Mesothelial cell of epicardium (in vitro differentiated cells): ENCODE measurements around the gene ADD2. TPM values are rescaled to one million over a fixed set of nuclear protein-coding genes. Genes with fewer than 3 reads are reported as not detected.
"Not testable (repeated sequence)": the region's sequence is repeated elsewhere in the genome, so short reads cannot be mapped to it uniquely, and the experiment has no call there.

Experiments used
- DNase-seq, 2 experiments: peaks; one replicate each; pipeline ENCODE4 v3.0.0; 2021; ENCODE audit warnings: low spot score in 2 of 2; ENCODE audit not compliant: unreplicated experiment in 2 of 2
- H3K27ac Mint-ChIP-seq: 2 replicates; pipeline ENCODE4 v1.8.0; 2021; ENCODE audit warnings: mixed read lengths
- H3K27me3 Mint-ChIP-seq: 2 replicates; pipeline ENCODE4 v1.8.0; 2021; ENCODE audit warnings: low read depth, mixed read lengths
- H3K36me3 Mint-ChIP-seq: 2 replicates; pipeline ENCODE4 v1.8.0; 2021; ENCODE audit warnings: mixed read lengths
- H3K4me1 Mint-ChIP-seq: 2 replicates; pipeline ENCODE4 v1.8.0; 2021; ENCODE audit warnings: mixed read lengths
- H3K4me3 Mint-ChIP-seq: 2 replicates; pipeline ENCODE4 v1.8.0; 2021; ENCODE audit warnings: mild to moderate bottlenecking, moderate library complexity, mixed read lengths
- H3K9me3 Mint-ChIP-seq: 2 replicates; pipeline ENCODE4 v1.8.0; 2021; ENCODE audit warnings: mixed read lengths
- total RNA-seq: library from RNA; stranded (reverse); gene quantifications from 3 replicates; pipeline ENCODE4 v1.2.1, GENCODE V29; 2021
- TF ChIP-seq, protein P1 (sequence below): fragments of 200-600 bp; sonication (generic); IDR thresholded peaks from one replicate; pipeline ENCODE4 v1.5.0; 2021; ENCODE audit warnings: antibody characterized with exemption; ENCODE audit not compliant: unreplicated experiment

ADD2 gene
- total RNA-seq, 1 donor from 2014 or later: 1.3 TPM

DNA sequence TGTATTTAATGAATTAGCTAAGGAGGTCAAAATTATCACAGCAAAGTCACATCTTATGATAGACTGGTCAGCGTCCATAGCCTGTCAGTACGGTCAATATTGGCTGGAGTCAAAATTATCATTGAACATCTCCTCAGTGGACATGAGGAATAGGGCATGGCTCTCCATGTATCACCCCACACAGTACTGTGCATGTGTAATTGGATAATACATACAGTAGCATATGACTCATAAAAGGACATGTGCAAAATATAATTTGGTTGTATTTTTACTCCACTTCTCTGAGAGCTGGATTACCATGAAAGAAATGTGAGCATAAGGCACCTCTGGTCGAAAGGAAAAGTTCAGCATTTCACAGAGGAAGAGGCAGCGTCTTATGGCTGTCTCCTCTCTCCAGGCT is 24.9 kb downstream of the ADD2 start:
- H3K4me1 Mint-ChIP-seq: no peaks in the 10 kb centered on the region
- no peak overlapping the region for H3K4me3 Mint-ChIP-seq
- peaks cover 6% of the 10 kb centered on the region for H3K9me3 Mint-ChIP-seq
- no peak overlapping the region for H3K27ac Mint-ChIP-seq
- peaks cover 10% of the 10 kb centered on the region for H3K27me3 Mint-ChIP-seq
- no peaks in the 10 kb centered on the region for H3K36me3 Mint-ChIP-seq
- DNase-seq: no peak
- TF ChIP-seq, protein P1, sequence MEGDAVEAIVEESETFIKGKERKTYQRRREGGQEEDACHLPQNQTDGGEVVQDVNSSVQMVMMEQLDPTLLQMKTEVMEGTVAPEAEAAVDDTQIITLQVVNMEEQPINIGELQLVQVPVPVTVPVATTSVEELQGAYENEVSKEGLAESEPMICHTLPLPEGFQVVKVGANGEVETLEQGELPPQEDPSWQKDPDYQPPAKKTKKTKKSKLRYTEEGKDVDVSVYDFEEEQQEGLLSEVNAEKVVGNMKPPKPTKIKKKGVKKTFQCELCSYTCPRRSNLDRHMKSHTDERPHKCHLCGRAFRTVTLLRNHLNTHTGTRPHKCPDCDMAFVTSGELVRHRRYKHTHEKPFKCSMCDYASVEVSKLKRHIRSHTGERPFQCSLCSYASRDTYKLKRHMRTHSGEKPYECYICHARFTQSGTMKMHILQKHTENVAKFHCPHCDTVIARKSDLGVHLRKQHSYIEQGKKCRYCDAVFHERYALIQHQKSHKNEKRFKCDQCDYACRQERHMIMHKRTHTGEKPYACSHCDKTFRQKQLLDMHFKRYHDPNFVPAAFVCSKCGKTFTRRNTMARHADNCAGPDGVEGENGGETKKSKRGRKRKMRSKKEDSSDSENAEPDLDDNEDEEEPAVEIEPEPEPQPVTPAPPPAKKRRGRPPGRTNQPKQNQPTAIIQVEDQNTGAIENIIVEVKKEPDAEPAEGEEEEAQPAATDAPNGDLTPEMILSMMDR: no peak

DNA sequence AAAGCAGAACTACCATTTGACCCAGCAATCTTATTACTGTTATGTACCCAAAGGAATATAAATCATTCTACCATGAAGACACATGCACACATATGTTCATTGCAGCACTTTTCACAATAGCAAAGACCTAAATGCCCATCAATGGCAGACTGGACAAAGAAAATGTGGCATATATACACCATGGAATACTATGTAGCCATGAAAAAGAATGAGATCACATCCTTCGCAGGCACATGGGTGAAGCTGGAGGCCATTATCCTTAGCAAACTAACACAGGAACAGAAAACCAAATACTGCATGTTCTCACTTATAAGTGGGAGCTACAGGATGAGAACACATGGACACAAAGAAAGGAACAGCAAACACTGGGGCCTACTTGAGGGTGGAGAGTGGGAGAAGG is 28.5 kb downstream of the ADD2 start:
- not testable (repeated sequence) for H3K4me1 Mint-ChIP-seq, H3K4me3 Mint-ChIP-seq, H3K27ac Mint-ChIP-seq, H3K36me3 Mint-ChIP-seq, H3K9me3 Mint-ChIP-seq, DNase-seq
- H3K27me3 Mint-ChIP-seq: peaks cover 31% of the 10 kb centered on the region

DNA sequence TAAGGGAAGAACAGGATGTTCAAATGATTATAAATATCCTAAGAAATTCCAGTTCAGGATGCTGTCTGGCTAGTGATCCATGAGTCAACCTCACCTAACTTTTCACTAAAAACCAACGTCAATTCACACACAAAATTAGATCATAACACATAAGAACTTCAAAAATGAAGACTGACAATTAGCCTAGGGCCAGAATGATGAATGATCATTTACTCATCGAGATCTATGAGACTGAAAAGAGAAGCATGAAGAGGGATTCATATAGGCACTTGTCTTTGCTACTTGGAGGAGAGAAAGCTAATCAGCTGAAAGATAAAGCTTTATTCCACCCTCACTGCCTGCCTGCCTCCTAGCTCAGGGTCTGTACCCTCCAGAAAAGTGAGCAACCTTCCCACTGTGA is 29.8 kb downstream of the ADD2 start:
- Mint-ChIP-seq H3K27me3 (peaks cover 44% of the 10 kb centered on the region), H3K27ac (no peak overlapping the region), H3K36me3 (no peaks in the 10 kb centered on the region), H3K9me3 (peaks cover 6% of the 10 kb centered on the region), H3K4me1 (peaks cover 4% of the 10 kb centered on the region), H3K4me3 (no peak overlapping the region)
- no peak for DNase-seq
- TF ChIP-seq, protein P1: no peak

DNA sequence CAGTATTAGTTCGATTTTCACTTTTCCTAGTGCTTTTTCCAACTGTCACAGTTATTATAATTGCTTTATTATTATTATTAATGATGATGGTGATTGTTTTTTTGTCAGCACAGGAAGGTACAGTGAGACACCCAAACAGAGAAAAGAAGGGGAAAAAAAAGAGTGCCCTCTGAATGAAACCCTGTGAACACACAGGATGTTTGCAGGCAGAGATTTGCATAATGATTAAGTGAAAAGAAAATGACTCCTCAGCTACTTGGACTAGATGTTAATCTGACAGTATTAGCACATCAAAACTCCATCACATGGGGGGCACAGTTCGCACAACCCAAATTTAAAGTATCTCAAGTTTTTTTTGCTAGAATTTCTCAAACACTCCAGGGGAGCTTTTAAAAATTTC is 32.9 kb downstream of the ADD2 start:
- Mint-ChIP-seq H3K4me1 (peaks cover 7% of the 10 kb centered on the region), H3K27ac (no peak overlapping the region), H3K9me3 (peaks cover 6% of the 10 kb centered on the region), H3K36me3 (no peaks in the 10 kb centered on the region), H3K4me3 (no peak overlapping the region), H3K27me3 (peaks cover 66% of the 10 kb centered on the region)
- TF ChIP-seq, protein P1: no peak
- no peak for DNase-seq

DNA sequence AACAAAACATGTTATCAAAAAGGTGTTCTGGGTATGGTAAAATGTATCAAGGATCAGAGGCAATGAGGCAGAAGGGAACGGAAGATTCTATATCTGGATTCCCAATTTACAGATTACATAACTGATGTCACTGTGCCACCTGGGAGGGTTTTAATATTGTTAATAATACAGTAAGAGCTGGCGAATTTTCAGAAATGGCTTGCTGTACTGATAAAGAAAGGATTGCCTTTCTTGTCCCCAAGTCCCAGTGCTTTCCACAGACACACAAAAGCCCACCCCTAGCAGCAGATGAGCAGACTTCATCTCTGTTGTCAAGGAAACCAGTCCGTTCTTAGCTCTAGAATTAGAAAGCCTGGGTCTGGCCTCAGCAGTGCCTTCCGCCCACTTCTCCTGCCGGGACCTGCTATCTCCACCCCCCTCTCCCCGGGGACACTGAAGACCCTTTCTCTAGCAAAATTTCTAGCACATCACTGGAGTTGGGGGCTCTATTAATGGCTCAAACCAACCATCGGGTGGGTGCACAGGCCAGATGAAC is 34.3 kb downstream of the ADD2 start:
- Mint-ChIP-seq H3K36me3 (no peaks in the 10 kb centered on the region), H3K4me1 (peaks cover 7% of the 10 kb centered on the region), H3K27ac (no peak overlapping the region), H3K27me3 (peaks cover 61% of the 10 kb centered on the region), H3K9me3 (peaks cover 3% of the 10 kb centered on the region), H3K4me3 (no peak overlapping the region)
- TF ChIP-seq, protein P1: no peak
- no peak for DNase-seq

DNA sequence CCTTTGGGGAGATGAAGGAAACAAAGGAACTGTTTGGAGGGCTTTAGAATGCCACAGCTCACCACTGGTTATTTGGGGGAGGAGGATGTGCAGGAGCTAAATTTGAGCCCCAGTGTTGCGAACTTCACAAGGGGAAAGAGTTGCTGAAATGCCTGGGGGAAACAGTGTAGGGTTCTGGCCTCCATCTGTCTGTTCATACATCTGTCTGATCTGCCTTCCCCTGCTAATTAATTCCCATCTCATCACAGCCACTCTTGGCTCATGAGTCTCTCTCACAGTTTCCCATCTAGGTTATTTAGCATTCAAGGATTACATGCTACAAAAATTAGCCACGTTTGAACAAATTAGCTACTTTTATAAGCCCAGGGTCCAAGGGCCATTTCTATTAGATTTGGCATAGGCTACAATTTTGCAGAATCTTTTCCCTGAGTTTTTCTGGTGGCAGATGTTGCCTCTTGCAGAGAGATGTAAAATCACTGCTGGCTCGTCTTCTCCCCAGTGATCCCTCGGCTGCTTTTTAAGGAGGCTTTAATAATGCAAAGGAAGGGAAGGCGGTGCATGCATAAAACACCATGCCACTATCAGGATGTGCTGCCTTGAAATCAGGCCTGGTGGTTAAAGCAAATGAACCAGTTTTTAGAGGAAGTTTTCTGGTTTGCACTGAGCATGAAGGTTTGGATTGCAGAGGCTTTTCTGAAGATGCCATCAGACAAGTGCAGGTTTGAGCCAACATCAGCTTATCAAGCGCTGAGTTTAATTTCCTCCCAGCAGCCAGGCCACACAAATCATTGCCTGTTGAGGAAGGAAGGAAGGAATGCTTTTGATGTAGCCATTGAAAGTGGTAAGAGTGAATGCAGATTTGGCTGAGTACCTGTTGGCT is 35.0 kb downstream of the ADD2 start:
- no peak overlapping the region for H3K4me3 Mint-ChIP-seq
- no peaks in the 10 kb centered on the region for H3K36me3 Mint-ChIP-seq
- no peak overlapping the region for H3K27ac Mint-ChIP-seq
- TF ChIP-seq, protein P1: no peak
- peaks cover 7% of the 10 kb centered on the region for H3K4me1 Mint-ChIP-seq
- peaks cover 3% of the 10 kb centered on the region for H3K9me3 Mint-ChIP-seq
- no peak for DNase-seq
- peaks cover 56% of the 10 kb centered on the region for H3K27me3 Mint-ChIP-seq
